Muscle layer of colon (tissue), 2 donors: Measurements from ENCODE around the gene QPCT.

ENCODE experiments used
- H3K27ac ChIP-seq: one replicate; pipeline ENCODE4 v1.7.0; 2013; ENCODE audit warnings: low read depth, mild to moderate bottlenecking, low read length, moderate library complexity
- H3K27me3 ChIP-seq, 2 donors: one replicate each; pipeline ENCODE4 v1.7.0; 2013; ENCODE audit warnings: low read length in 2 of 2, mild to moderate bottlenecking in 2 of 2; ENCODE audit not compliant: insufficient read depth in 2 of 2, control insufficient read depth in 1 of 2
- H3K36me3 ChIP-seq: one replicate; pipeline ENCODE4 v1.7.0; 2013; ENCODE audit warnings: mild to moderate bottlenecking, low read length; ENCODE audit not compliant: insufficient read depth
- H3K4me1 ChIP-seq: one replicate; pipeline ENCODE4 v1.7.0; 2013; ENCODE audit warnings: mild to moderate bottlenecking, low read length; ENCODE audit not compliant: insufficient read depth
- H3K4me3 ChIP-seq, 2 donors: one replicate each; pipeline ENCODE4 v1.7.0; 2013; ENCODE audit warnings: low read length in 2 of 2, low read depth in 1 of 2, mild to moderate bottlenecking in 1 of 2, moderate library complexity in 1 of 2
- H3K9ac ChIP-seq: one replicate; pipeline ENCODE4 v1.7.0; 2013; ENCODE audit warnings: low read length
- H3K9me3 ChIP-seq: one replicate; pipeline ENCODE4 v1.7.0; 2013; ENCODE audit warnings: mild to moderate bottlenecking, low read length
- donor health status: abdominal sarcoma.
- donor health status: Adenocarcinoma of cecum.

Gene QPCT

GRCh38 chr2:37418956-37419355 lies 74.5 kb downstream of the QPCT start:
- H3K27ac ChIP-seq: no peak overlapping the region
- peaks cover 15% of the 10 kb centered on the region for H3K4me1 ChIP-seq
- H3K4me3 ChIP-seq: no peak overlapping the region
- no peaks in the 10 kb centered on the region for H3K36me3 ChIP-seq
- H3K9me3 ChIP-seq: no peaks in the 10 kb centered on the region
- no peak overlapping the region for H3K9ac ChIP-seq
- no peaks in the 10 kb centered on the region for H3K27me3 ChIP-seq

DNA sequence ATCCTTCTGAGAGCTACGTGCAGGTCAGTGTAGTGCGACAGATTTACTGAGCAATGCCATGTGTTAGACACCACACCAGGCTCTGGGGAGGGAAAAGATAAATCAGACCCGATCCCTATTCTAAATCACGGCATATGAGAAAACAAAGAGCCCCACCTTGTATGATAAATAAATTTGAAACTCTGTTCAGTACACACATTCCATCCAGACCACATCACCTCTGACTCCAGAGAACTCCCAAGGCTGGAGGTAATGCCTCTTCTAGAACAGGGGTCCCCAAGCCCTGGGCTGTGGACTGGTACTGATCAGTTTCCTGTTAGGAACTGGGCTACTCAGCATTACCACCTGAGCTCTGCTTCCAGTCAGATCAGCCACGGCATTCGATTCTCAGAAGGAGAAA lies 77.3 kb downstream of the QPCT start:
- no peak overlapping the region for H3K9ac ChIP-seq
- no peaks in the 10 kb centered on the region for H3K9me3 ChIP-seq
- no peaks in the 10 kb centered on the region for H3K4me1 ChIP-seq
- no peaks in the 10 kb centered on the region for H3K36me3 ChIP-seq
- no peak overlapping the region for H3K27ac ChIP-seq
- no peak overlapping the region for H3K4me3 ChIP-seq
- no peaks in the 10 kb centered on the region for H3K27me3 ChIP-seq

DNA sequence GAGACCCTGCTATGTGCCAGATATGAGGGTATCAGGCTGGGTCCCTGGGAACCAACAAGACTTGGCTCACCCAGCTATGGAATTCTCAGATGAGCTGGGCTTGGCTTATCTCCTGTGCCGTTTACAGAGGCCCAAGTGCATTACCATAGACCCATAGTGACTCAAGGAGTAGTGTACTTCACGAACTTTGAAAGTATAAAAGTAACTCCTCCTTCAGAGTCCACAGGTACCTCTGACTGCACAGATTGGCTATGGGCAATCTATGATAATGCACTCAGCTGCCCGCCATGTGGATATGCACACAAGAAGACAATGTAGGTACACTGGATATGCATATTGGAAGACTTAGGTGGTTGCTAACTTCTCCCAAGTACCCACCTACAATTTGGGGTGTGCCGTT lies 78.4 kb downstream of the QPCT start:
- no peaks in the 10 kb centered on the region for H3K9me3 ChIP-seq
- no peak overlapping the region for H3K4me3 ChIP-seq
- no peaks in the 10 kb centered on the region for H3K4me1 ChIP-seq
- no peak overlapping the region for H3K9ac ChIP-seq
- H3K27me3 ChIP-seq: no peaks in the 10 kb centered on the region
- no peak overlapping the region for H3K27ac ChIP-seq
- H3K36me3 ChIP-seq: no peaks in the 10 kb centered on the region
